HG03097 (cell line): ENCODE results near the gene LRP2.

ENCODE experiments used
- ATAC-seq: cut with Tn5 transposase; IDR thresholded peaks from one replicate; pipeline ENCODE4 v1.9.1; 2021; ENCODE audit not compliant: unreplicated experiment, low FRiP score

The LRP2 gene

GRCh38 chr2:169254774-169255173 is 107.6 kb downstream of the LRP2 start:
- ATAC-seq, result no peak

GRCh38 chr2:169247211-169247610 is 115.1 kb downstream of the LRP2 start:
- ATAC-seq, result no peak

GRCh38 chr2:169240405-169240804 is 121.9 kb downstream of the LRP2 start:
- no peak for ATAC-seq

GRCh38 chr2:169237939-169238338 is 124.4 kb downstream of the LRP2 start:
- ATAC-seq, result no peak

GRCh38 chr2:169237286-169237685 is 125.0 kb downstream of the LRP2 start:
- no peak for ATAC-seq

- ATAC-seq, result no peak
These were observed 129.7 kb downstream of the LRP2 start for GRCh38 chr2:169232551-169233154.

- no peak for ATAC-seq
These were observed 132.1 kb downstream of the LRP2 start for GRCh38 chr2:169230204-169230603.

GRCh38 chr2:169229590-169229989 is 132.7 kb downstream of the LRP2 start:
- ATAC-seq, result no peak

GRCh38 chr2:169225906-169226305 is 136.4 kb downstream of the LRP2 start:
- no peak for ATAC-seq

- ATAC-seq, result no peak
These were observed 137.0 kb downstream of the LRP2 start for GRCh38 chr2:169225233-169225750.

GRCh38 chr2:169222665-169223064 is 139.7 kb downstream of the LRP2 start:
- ATAC-seq, result peak; percentile 61

GRCh38 chr2:169221745-169222369 is 140.5 kb downstream of the LRP2 start:
- ATAC-seq, result no peak

GRCh38 chr2:169210917-169211316 is 151.4 kb downstream of the LRP2 start:
- ATAC-seq, result no peak

GRCh38 chr2:169208026-169208425 is 154.3 kb downstream of the LRP2 start:
- ATAC-seq, result no peak

GRCh38 chr2:169205176-169205575 is 157.2 kb downstream of the LRP2 start:
- ATAC-seq, result no peak

- ATAC-seq, result no peak
These were observed 158.4 kb downstream of the LRP2 start for GRCh38 chr2:169203952-169204351.

GRCh38 chr2:169200756-169201155 is 161.6 kb downstream of the LRP2 start:
- no peak for ATAC-seq

GRCh38 chr2:169193618-169194017 is 168.7 kb downstream of the LRP2 start:
- ATAC-seq, result no peak

GRCh38 chr2:169190197-169190775 is 172.0 kb downstream of the LRP2 start:
- ATAC-seq, result no peak

- ATAC-seq, result no peak
These were observed 173.2 kb downstream of the LRP2 start for GRCh38 chr2:169189132-169189531.

GRCh38 chr2:169185711-169186110 is 176.6 kb downstream of the LRP2 start:
- no peak for ATAC-seq

GRCh38 chr2:169184074-169184473 is 178.3 kb downstream of the LRP2 start:
- no peak for ATAC-seq
